ENCODE results near the gene EXOC6B.

DNA sequence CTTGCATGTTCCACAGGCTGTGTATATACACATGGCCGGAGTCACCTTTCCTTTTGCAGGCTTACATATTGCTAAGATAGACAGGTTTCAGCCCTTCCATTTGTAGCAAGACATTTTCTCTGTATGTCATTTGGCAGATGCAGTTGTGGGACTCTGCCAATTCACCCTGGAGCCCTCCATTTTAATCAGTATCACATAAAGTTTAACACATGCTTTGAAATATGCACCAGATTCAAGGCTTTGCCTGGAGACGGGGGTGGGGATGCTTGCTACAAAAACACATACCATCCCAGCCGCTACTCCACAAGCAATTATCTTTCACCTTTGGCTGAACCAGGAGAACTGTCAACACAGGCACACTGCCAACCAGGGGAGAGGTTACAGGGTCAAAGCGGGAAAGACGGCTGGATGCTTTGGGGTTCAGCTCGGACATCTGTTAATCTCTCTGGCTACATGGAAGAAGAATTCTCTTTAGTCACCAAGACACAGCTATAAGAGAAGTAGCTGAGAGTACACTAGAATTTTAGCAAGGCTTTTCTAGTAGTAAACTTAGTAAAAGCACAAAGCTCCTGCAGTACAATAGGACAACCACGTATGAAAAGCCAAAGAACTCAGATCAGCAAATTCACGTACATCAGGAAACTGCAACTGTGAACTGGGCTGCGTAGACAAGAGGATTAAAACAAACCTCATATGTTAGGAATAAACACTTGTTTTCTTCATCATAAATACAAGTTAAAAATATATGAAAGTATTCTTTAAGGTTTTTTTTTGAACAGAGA lies 130.9 kb downstream of the EXOC6B start:
- TF ChIP-seq, protein P1, sequence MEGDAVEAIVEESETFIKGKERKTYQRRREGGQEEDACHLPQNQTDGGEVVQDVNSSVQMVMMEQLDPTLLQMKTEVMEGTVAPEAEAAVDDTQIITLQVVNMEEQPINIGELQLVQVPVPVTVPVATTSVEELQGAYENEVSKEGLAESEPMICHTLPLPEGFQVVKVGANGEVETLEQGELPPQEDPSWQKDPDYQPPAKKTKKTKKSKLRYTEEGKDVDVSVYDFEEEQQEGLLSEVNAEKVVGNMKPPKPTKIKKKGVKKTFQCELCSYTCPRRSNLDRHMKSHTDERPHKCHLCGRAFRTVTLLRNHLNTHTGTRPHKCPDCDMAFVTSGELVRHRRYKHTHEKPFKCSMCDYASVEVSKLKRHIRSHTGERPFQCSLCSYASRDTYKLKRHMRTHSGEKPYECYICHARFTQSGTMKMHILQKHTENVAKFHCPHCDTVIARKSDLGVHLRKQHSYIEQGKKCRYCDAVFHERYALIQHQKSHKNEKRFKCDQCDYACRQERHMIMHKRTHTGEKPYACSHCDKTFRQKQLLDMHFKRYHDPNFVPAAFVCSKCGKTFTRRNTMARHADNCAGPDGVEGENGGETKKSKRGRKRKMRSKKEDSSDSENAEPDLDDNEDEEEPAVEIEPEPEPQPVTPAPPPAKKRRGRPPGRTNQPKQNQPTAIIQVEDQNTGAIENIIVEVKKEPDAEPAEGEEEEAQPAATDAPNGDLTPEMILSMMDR (conservative IDR thresholded peaks at IDR 0.05): no peak
- no peak for TF ChIP-seq EZH2 (IDR thresholded peaks at IDR 0.05; ENCODE audit: low read depth)
